Memory B cell (primary cell): ENCODE measurements around the gene CCL14.

Source experiments
- ATAC-seq: fragments of 150-1000 bp; cut with Tn5 transposase; 2 replicates; pipeline ENCODE4 v1.10.0; 2021; ENCODE audit warnings: low read depth, mild to moderate bottlenecking, moderate library complexity
- DNase-seq, 2 donors: peaks; one replicate each; pipeline ENCODE4 v3.0.0; 2022; ENCODE audit warnings: low spot score in 2 of 2
- H3K27ac Mint-ChIP-seq: one replicate; pipeline ENCODE4 v1.8.0; 2022; ENCODE audit warnings: mild to moderate bottlenecking, moderate library complexity, mixed read lengths
- H3K27me3 Mint-ChIP-seq: one replicate; pipeline ENCODE4 v1.8.0; 2022; ENCODE audit warnings: mixed read lengths
- H3K36me3 Mint-ChIP-seq: one replicate; pipeline ENCODE4 v1.8.0; 2022; ENCODE audit warnings: mild to moderate bottlenecking, mixed read lengths
- H3K4me1 Mint-ChIP-seq: one replicate; pipeline ENCODE4 v1.8.0; 2022; ENCODE audit warnings: mixed read lengths
- H3K4me3 Mint-ChIP-seq: one replicate; pipeline ENCODE4 v1.8.0; 2022; ENCODE audit warnings: mild to moderate bottlenecking, moderate library complexity, mixed read lengths
- H3K9me3 Mint-ChIP-seq: one replicate; pipeline ENCODE4 v1.8.0; 2022; ENCODE audit warnings: mixed read lengths

CCL14 gene

DNA sequence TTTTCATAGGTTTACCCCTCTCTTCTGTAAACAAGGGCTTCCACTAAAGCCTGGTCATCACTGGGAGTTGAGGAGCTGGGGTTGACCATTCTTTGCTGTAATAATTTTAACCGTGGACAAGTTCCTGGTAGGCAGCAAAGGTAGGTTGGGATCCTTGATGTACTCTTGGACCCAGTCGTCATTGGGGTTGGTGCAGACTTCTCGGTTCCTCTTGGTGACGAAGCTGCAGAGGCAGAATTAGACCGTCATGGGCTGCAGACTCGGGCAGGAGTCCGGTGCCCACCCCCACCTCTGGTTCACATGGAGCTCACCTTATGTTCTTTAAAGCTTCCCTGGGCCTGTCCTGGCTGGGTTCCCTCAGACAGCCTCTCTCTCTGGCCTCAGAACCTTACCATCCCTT, 9.0 kb downstream of the CCL14 start:
- Mint-ChIP-seq H3K27ac (no peak overlapping the region), H3K4me1 (peaks cover 10% of the 10 kb centered on the region), H3K9me3 (no peaks in the 10 kb centered on the region), H3K27me3 (peaks cover 11% of the 10 kb centered on the region), H3K36me3 (no peaks in the 10 kb centered on the region), H3K4me3 (no peak overlapping the region)
- DNase-seq (no peak), ATAC-seq (peak; percentile 70)

DNA sequence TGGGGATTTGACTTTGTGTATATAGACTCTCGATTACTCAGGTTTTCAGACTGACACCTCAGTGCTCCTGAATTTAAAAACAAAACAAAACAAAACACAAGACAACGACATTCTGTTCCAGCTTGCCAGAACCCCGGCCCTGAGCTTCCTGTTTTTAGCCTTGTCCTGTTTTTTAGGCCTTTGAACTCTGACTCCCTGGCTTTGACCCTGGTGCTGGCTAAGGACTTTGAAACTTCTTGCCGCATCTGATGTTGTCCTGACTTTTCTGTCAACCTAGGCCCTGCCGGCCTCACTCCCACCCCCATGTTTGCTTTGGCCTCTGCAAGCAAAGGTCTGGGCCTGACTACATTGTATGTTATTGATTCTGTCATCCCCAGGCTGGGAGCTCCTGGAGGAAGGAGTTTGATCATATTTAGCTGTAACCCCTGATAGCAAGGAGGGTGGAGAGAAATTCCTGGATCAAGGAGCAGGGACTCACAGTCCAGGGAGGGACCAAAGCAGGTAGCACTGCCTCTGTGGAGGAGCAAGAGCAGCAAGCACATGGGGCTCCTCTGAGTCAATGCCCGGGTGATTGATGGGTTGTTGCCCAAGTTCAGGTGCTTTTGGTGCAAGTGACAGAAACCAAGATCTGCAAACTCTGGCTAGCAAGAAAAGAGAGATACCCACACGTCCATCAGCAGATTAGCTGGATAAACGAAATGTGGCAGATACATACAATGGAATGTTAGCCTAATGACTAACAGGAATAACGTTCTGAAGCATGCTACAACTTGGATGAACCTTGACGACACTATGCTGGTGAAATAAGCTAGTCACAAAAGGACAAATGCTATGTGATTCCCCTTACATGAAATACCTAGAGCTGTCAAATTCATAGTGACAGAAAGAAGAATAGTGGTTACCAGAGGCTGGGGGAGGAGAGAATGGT, 12.9 kb downstream of the CCL14 start:
- Mint-ChIP-seq H3K4me3 (no peak overlapping the region), H3K4me1 (peaks cover 10% of the 10 kb centered on the region), H3K27ac (no peak overlapping the region), H3K36me3 (no peaks in the 10 kb centered on the region), H3K9me3 (no peaks in the 10 kb centered on the region), H3K27me3 (peaks cover 11% of the 10 kb centered on the region)
- ATAC-seq = no peak
- no peak for DNase-seq

DNA sequence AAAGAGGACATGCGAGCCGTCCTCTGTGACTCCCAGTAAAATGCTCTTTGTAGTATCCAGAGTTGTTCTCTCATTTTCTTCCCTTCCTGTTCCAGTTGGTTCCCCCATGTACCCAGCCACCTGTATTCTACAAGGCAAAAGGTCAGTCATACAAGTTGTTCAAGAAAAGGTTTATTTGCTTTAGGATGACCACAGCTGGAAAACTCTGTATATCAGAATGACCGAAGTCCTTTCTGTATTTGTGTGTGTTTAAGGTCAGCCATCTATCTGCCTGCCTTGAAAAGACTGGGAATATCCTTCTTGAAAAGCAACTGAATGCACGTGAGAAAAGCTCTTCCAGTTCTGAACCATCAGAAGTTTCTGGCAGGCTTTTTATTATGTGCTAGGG, 13.6 kb downstream of the CCL14 start:
- Mint-ChIP-seq H3K4me1 (peaks cover 7% of the 10 kb centered on the region), H3K36me3 (no peaks in the 10 kb centered on the region), H3K27me3 (peaks cover 8% of the 10 kb centered on the region), H3K27ac (no peak overlapping the region), H3K9me3 (no peaks in the 10 kb centered on the region), H3K4me3 (no peak overlapping the region)
- DNase-seq (no peak), ATAC-seq (no peak)

- Mint-ChIP-seq H3K4me3 (no peak overlapping the region), H3K27ac (no peak overlapping the region)
Observed at GRCh38 chr17:35972535-35972934, 14.0 kb downstream of the CCL14 start.

GRCh38 chr17:35972066-35972465, 14.5 kb downstream of the CCL14 start:
- no peak overlapping the region for H3K27ac Mint-ChIP-seq
- no peaks in the 10 kb centered on the region for H3K36me3 Mint-ChIP-seq
- peaks cover 8% of the 10 kb centered on the region for H3K27me3 Mint-ChIP-seq
- ATAC-seq = no peak
- H3K4me3 Mint-ChIP-seq = no peak overlapping the region
- DNase-seq = no peak
- H3K4me1 Mint-ChIP-seq = peaks cover 5% of the 10 kb centered on the region
- no peaks in the 10 kb centered on the region for H3K9me3 Mint-ChIP-seq

More at GRCh38 chr17:35972535-35972934, 14.0 kb downstream of the CCL14 start:
- H3K27me3 Mint-ChIP-seq = peaks cover 8% of the 10 kb centered on the region
- DNase-seq (no peak), ATAC-seq (no peak)
- no peaks in the 10 kb centered on the region for H3K36me3 Mint-ChIP-seq
- no peaks in the 10 kb centered on the region for H3K9me3 Mint-ChIP-seq
- H3K4me1 Mint-ChIP-seq = peaks cover 5% of the 10 kb centered on the region

DNA sequence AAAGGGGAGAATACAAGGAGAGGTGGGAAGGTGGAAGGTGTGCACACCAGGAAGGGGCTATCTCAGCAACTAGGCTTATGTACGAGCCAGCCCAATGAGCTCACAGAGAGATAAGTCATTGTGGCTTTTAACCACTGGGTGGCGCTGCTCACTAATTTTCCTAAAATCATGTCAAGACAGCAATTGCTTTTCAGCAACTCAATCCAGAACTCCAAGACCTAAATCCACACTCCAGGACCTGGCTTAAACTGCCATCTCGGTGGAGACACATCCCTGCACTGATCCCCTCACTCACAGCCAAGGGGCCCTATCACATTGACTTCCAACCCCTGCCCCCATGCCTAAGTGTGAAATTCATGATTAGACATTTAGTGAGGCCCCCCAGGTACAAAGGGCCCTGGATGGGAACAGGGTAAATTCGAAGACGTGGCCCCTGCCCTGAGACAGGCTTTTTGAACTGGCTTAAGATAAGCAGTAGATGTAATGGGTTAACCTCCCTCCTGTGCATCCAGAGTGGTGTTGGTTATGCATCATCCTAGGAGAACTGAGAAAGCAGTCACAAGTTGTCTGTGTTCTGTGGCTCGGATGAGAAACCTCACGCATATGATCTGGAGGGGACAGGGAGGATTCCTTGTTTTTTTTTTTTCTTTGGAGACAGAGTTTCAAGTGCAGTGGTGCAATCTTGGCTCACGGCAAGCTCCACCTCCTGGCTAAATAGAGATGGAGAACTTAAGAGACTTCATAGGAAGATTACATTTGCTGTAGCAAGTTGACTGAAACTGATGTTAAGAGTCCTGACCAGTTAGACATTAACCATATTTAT, 16.8 kb downstream of the CCL14 start:
- ATAC-seq (peak; percentile 79), DNase-seq (peak; percentile 77 to 79)
- H3K4me1 Mint-ChIP-seq = no peaks in the 10 kb centered on the region
- H3K4me3 Mint-ChIP-seq = no peak overlapping the region
- H3K27ac Mint-ChIP-seq = no peak overlapping the region
- H3K36me3 Mint-ChIP-seq = no peaks in the 10 kb centered on the region
- peaks cover 4% of the 10 kb centered on the region for H3K27me3 Mint-ChIP-seq
- H3K9me3 Mint-ChIP-seq = no peaks in the 10 kb centered on the region

DNA sequence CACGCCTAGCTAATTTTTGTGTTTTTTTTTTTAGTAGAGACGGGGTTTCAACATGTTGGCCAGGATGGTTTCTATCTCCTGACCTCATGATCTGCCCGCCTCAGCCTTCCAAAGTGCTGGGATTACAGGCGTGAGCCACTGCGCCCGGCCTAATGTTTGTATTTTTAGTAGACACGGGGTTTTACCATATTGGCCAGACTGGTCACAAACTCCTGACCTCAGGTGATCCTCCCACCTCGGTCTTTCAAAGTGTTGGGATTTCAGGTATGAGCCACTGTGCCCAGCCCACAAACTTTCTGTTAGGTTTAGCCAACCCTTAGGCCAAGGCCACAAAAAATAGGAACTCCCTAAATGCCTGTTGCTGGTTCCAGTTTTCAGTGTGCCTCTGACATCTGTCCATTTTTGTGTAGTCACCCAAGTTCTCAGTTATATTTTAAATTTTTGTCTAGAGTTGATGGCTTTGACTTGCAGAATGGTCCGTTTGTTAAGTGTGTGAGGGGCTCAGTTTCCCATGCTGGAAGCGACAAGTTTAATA, 17.9 kb downstream of the CCL14 start:
- peaks cover 4% of the 10 kb centered on the region for H3K27me3 Mint-ChIP-seq
- ATAC-seq = no peak
- no peaks in the 10 kb centered on the region for H3K9me3 Mint-ChIP-seq
- no peak overlapping the region for H3K4me3 Mint-ChIP-seq
- H3K27ac Mint-ChIP-seq = no peak overlapping the region
- no peaks in the 10 kb centered on the region for H3K4me1 Mint-ChIP-seq
- H3K36me3 Mint-ChIP-seq = no peaks in the 10 kb centered on the region
- DNase-seq = no peak

- DNase-seq (no peak), ATAC-seq (no peak)
- no peaks in the 10 kb centered on the region for H3K4me1 Mint-ChIP-seq
- H3K36me3 Mint-ChIP-seq = no peaks in the 10 kb centered on the region
- no peak overlapping the region for H3K27ac Mint-ChIP-seq
- no peak overlapping the region for H3K4me3 Mint-ChIP-seq
- H3K27me3 Mint-ChIP-seq = peaks cover 9% of the 10 kb centered on the region
- H3K9me3 Mint-ChIP-seq = no peaks in the 10 kb centered on the region
Observed at GRCh38 chr17:35965272-35965671, 21.3 kb downstream of the CCL14 start.

- no peak overlapping the region for H3K4me3 Mint-ChIP-seq
- H3K9me3 Mint-ChIP-seq = no peaks in the 10 kb centered on the region
- H3K27ac Mint-ChIP-seq = no peak overlapping the region
- no peak for DNase-seq
- H3K27me3 Mint-ChIP-seq = peaks cover 6% of the 10 kb centered on the region
- no peak for ATAC-seq
- no peaks in the 10 kb centered on the region for H3K36me3 Mint-ChIP-seq
- H3K4me1 Mint-ChIP-seq = no peaks in the 10 kb centered on the region
Observed at GRCh38 chr17:35963663-35964062, 22.9 kb downstream of the CCL14 start.

DNA sequence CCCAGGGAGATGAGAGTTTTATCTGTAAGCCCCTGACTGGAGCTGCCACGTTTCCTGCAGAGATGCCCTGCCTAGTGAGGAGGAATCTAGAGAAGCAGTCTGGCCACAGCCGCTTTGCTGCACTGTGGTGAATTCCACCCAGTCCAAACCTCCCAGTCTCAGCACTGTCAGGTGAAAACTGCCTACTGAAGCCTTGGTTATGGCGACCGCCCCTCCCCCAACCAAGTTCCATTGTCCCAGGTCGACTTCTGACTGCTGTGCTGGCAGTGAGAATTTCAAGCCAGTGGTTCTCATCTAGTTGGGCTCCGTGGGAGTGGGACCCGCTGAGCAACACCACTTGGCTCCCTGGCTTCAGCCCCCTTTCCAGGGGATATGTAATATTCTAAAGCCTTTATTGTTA, 32.8 kb downstream of the CCL14 start:
- no peak overlapping the region for H3K4me3 Mint-ChIP-seq
- H3K9me3 Mint-ChIP-seq = no peaks in the 10 kb centered on the region
- peaks cover 13% of the 10 kb centered on the region for H3K27me3 Mint-ChIP-seq
- peaks cover 2% of the 10 kb centered on the region for H3K4me1 Mint-ChIP-seq
- no peak for DNase-seq
- H3K36me3 Mint-ChIP-seq = peaks cover 3% of the 10 kb centered on the region
- no peak for ATAC-seq
- H3K27ac Mint-ChIP-seq = no peak overlapping the region

- no peaks in the 10 kb centered on the region for H3K9me3 Mint-ChIP-seq
- ATAC-seq = no peak
- H3K27me3 Mint-ChIP-seq = peaks cover 2% of the 10 kb centered on the region
- no peak overlapping the region for H3K4me3 Mint-ChIP-seq
- no peaks in the 10 kb centered on the region for H3K4me1 Mint-ChIP-seq
- no peaks in the 10 kb centered on the region for H3K36me3 Mint-ChIP-seq
- no peak for DNase-seq
- H3K27ac Mint-ChIP-seq = no peak overlapping the region
Observed at GRCh38 chr17:35949401-35949800, 37.1 kb downstream of the CCL14 start.

DNA sequence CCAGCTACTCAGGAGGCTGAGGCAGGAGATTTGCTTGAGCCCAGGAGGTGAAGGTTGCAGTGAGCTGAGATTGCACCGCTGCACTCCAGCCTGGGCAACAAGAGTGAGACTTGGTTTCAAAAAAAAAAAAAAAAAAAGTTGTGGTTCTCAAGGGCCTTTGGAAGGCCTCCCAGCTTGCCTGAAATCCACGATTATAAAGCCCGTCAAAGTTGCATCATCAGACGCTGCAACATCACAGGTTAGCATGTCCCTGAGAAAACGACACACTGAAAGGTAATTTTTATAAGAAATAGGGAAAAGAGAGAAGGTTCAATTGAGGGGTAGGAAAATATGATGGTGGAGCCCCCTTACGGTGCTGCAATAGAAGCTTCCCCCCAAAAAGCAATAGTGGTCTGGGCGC, 38.4 kb downstream of the CCL14 start:
- no peaks in the 10 kb centered on the region for H3K4me1 Mint-ChIP-seq
- no peak overlapping the region for H3K27ac Mint-ChIP-seq
- peaks cover 2% of the 10 kb centered on the region for H3K27me3 Mint-ChIP-seq
- DNase-seq = no peak
- no peaks in the 10 kb centered on the region for H3K36me3 Mint-ChIP-seq
- no peak for ATAC-seq
- H3K9me3 Mint-ChIP-seq = no peaks in the 10 kb centered on the region
- H3K4me3 Mint-ChIP-seq = no peak overlapping the region

DNA sequence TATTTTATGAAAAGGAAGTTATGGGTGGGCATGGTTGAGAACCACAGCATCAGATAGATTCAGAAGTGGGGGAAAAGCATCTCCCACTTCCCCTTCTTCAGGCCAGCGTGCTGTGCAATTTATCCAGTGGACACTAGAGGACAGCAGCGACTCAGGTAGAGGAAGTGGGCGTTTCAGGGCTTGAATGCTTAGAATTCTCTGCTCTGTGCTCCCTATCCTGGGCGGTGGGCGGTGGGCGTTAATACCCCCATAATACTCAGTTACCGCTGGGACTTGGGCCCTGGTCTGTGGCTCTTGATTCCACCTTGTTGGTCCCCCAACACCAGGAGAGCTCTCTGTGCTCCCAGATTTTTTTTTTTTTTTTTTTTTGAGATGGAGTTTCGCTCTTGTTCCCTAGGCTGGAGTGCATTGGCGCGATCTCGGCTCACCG, 39.4 kb downstream of the CCL14 start:
- Mint-ChIP-seq H3K4me3 (no peak overlapping the region), H3K27ac (no peak overlapping the region), H3K27me3 (no peaks in the 10 kb centered on the region), H3K36me3 (no peaks in the 10 kb centered on the region), H3K9me3 (no peaks in the 10 kb centered on the region), H3K4me1 (no peaks in the 10 kb centered on the region)
- ATAC-seq (peak; percentile 88), DNase-seq (peak; percentile 42 to 44)

- no peaks in the 10 kb centered on the region for H3K9me3 Mint-ChIP-seq
- H3K4me1 Mint-ChIP-seq = no peaks in the 10 kb centered on the region
- no peak overlapping the region for H3K4me3 Mint-ChIP-seq
- H3K27ac Mint-ChIP-seq = no peak overlapping the region
- ATAC-seq = no peak
- no peaks in the 10 kb centered on the region for H3K27me3 Mint-ChIP-seq
- H3K36me3 Mint-ChIP-seq = no peaks in the 10 kb centered on the region
- DNase-seq = no peak
Observed at GRCh38 chr17:35944151-35944550, 42.4 kb downstream of the CCL14 start.
